WTC11 (cell line): ENCODE measurements around the gene ZNF521. TPM values are rescaled to one million over a fixed set of nuclear protein-coding genes. Genes with fewer than 3 reads are reported as not detected.
A peak's percentile ranks its signal among the peaks of the same experiment; 100 is the strongest.

Source experiments
- ATAC-seq: fragments of 200-7000 bp; cut with Tn5 transposase; 2 replicates; pipeline ENCODE4 v1.10.0; 2021; ENCODE audit warnings: mild to moderate bottlenecking, moderate library complexity
- CTCF ChIA-PET: fragments of 300-600 bp; sonication (Branson Sonifier 250); formaldehyde crosslinking; loops from one replicate; lab custom pipeline; 2021; ENCODE audit warnings: antibody characterized with exemption; lab: Charles Lee
- POLR2A ChIA-PET: fragments of 350-600 bp; sonication (Branson Sonifier 250); formaldehyde crosslinking; loops from one replicate; lab custom pipeline; 2021; ENCODE audit warnings: antibody characterized with exemption; lab: Charles Lee
- DNase-seq: peaks from one replicate; pipeline ENCODE4 v3.0.0; 2021; ENCODE audit warnings: low spot score
- H3K27ac Mint-ChIP-seq: 2 replicates; pipeline ENCODE4 v1.8.0; 2021; ENCODE audit warnings: mixed read lengths
- H3K27me3 Mint-ChIP-seq: 2 replicates; pipeline ENCODE4 v1.8.0; 2021; ENCODE audit warnings: low read depth, mild to moderate bottlenecking, moderate library complexity, mixed read lengths
- H3K36me3 Mint-ChIP-seq: 2 replicates; pipeline ENCODE4 v1.8.0; 2021; ENCODE audit warnings: mixed read lengths
- H3K4me1 Mint-ChIP-seq: 2 replicates; pipeline ENCODE4 v1.8.0; 2022; ENCODE audit warnings: mixed read lengths
- H3K4me3 Mint-ChIP-seq: 2 replicates; pipeline ENCODE4 v1.8.0; 2021; ENCODE audit warnings: mild to moderate bottlenecking, moderate library complexity, mixed read lengths
- H3K9me3 Mint-ChIP-seq: 2 replicates; pipeline ENCODE4 v1.8.0; 2021; ENCODE audit warnings: mixed read lengths
- AR ChIP-seq: fragments of 250-450 bp; sonication (Bioruptor Pico); IDR thresholded peaks from 2 replicates; pipeline ENCODE4 v1.9.0; 2021; ENCODE audit warnings: mild to moderate bottlenecking
- ATF2 ChIP-seq: sonication (generic); formaldehyde crosslinking; IDR thresholded peaks from 2 replicates; pipeline ENCODE4 v1.8.1; 2022; ENCODE audit warnings: low read depth, missing genetic modification reagents, borderline replicate concordance
- ATF3 ChIP-seq: sonication (generic); formaldehyde crosslinking; conservative IDR thresholded peaks from 2 replicates; pipeline ENCODE4 v1.8.1; 2022; ENCODE audit warnings: mild to moderate bottlenecking, missing genetic modification reagents
- CBFB ChIP-seq: sonication (generic); formaldehyde crosslinking; IDR thresholded peaks from 2 replicates; pipeline ENCODE4 v1.8.1; 2022; ENCODE audit warnings: mild to moderate bottlenecking, low read depth, missing genetic modification reagents
- CTCF ChIP-seq: fragments of 200-600 bp; IDR thresholded peaks from 2 replicates; pipeline ENCODE4 v1.8.0; 2022; ENCODE audit warnings: antibody characterized with exemption
- E2F1 ChIP-seq: sonication (generic); formaldehyde crosslinking; IDR thresholded peaks from 2 replicates; pipeline ENCODE4 v1.8.0; 2022; ENCODE audit warnings: mild to moderate bottlenecking, missing genetic modification reagents
- FOXP4 ChIP-seq: sonication (generic); formaldehyde crosslinking; IDR thresholded peaks from 2 replicates; pipeline ENCODE4 v1.8.0; 2022; ENCODE audit warnings: mild to moderate bottlenecking, missing genetic modification reagents
- GABPB1 ChIP-seq: sonication (generic); formaldehyde crosslinking; IDR thresholded peaks from 2 replicates; pipeline ENCODE4 v1.8.1; 2023; ENCODE audit warnings: mild to moderate bottlenecking, missing genetic modification reagents
- HMGXB4 ChIP-seq: sonication (generic); formaldehyde crosslinking; IDR thresholded peaks from 2 replicates; pipeline ENCODE4 v1.8.1; 2023; ENCODE audit warnings: mild to moderate bottlenecking, moderate library complexity, missing genetic modification reagents
- MAX ChIP-seq: sonication (generic); formaldehyde crosslinking; IDR thresholded peaks from 2 replicates; pipeline ENCODE4 v1.8.0; 2022; ENCODE audit warnings: mild to moderate bottlenecking, missing genetic modification reagents
- NFE2L1 ChIP-seq: sonication (generic); formaldehyde crosslinking; IDR thresholded peaks from 2 replicates; pipeline ENCODE4 v1.8.1; 2023; ENCODE audit warnings: missing genetic modification reagents
- NR3C1 ChIP-seq: sonication (generic); formaldehyde crosslinking; conservative IDR thresholded peaks from 2 replicates; pipeline ENCODE4 v1.8.1; 2023; ENCODE audit warnings: low read depth, mild to moderate bottlenecking, missing genetic modification reagents
- PRRX2 ChIP-seq: fragments of 250-450 bp; sonication (Bioruptor Pico); IDR thresholded peaks from 2 replicates; pipeline ENCODE4 v1.8.0; 2021; ENCODE audit warnings: mild to moderate bottlenecking
- TEAD4 ChIP-seq: sonication (generic); formaldehyde crosslinking; IDR thresholded peaks from 2 replicates; pipeline ENCODE4 v1.8.0; 2022; ENCODE audit warnings: mild to moderate bottlenecking, missing genetic modification reagents
- USF1 ChIP-seq: sonication (generic); formaldehyde crosslinking; IDR thresholded peaks from 2 replicates; pipeline ENCODE4 v1.8.0; 2022; ENCODE audit warnings: mild to moderate bottlenecking, missing genetic modification reagents
- USF2 ChIP-seq: sonication (generic); formaldehyde crosslinking; IDR thresholded peaks from 2 replicates; pipeline ENCODE4 v1.8.1; 2023; ENCODE audit warnings: mild to moderate bottlenecking, missing genetic modification reagents, moderate library complexity
- ZNF232 ChIP-seq: sonication (generic); formaldehyde crosslinking; IDR thresholded peaks from 2 replicates; pipeline ENCODE4 v1.8.0; 2022; ENCODE audit warnings: mild to moderate bottlenecking, missing genetic modification reagents
- ZNF263 ChIP-seq: sonication (generic); formaldehyde crosslinking; IDR thresholded peaks from 2 replicates; pipeline ENCODE4 v1.8.1; 2022; ENCODE audit warnings: low read depth, mild to moderate bottlenecking, moderate library complexity, missing genetic modification reagents
- ZNF396 ChIP-seq: fragments of 250-450 bp; sonication (Bioruptor Pico); IDR thresholded peaks from 2 replicates; pipeline ENCODE4 v1.8.0; 2021; ENCODE audit warnings: mild to moderate bottlenecking, moderate library complexity, borderline replicate concordance
- ZNF423 ChIP-seq: fragments of 250-450 bp; sonication (Bioruptor Pico); IDR thresholded peaks from 2 replicates; pipeline ENCODE4 v2.1.2; 2022; ENCODE audit warnings: mild to moderate bottlenecking, moderate library complexity
- ZNF671 ChIP-seq: fragments of 250-450 bp; sonication (Bioruptor Pico); IDR thresholded peaks from 2 replicates; pipeline ENCODE4 v1.8.0; 2021; ENCODE audit warnings: mild to moderate bottlenecking
- total RNA-seq: library from RNA; stranded (reverse); gene quantifications from 3 replicates; pipeline ENCODE4 v1.2.3, GENCODE V29; 2021

ZNF521 gene
- total RNA-seq, 1 experiment from 2014 or later: 15.3 TPM

- Mint-ChIP-seq H3K27me3 (peaks cover 46% of the 10 kb centered on the region), H3K36me3 (no peaks in the 10 kb centered on the region), H3K9me3 (no peaks in the 10 kb centered on the region), H3K4me3 (peak overlapping the region; percentile 97), H3K27ac (no peak overlapping the region; the same call in 1 of the 2 replicates), H3K4me1 (peaks cover 25% of the 10 kb centered on the region)
- ATAC-seq: peak; percentile 14
- peak; percentile 85 for TF ChIP-seq USF1 (CRISPR knock-in tag)
- TF ChIP-seq ATF3: no peak
- no peak for TF ChIP-seq FOXP4 (CRISPR knock-in tag)
- no peak for TF ChIP-seq CTCF
- TF ChIP-seq CBFB (CRISPR knock-in tag): no peak
- no peak for TF ChIP-seq AR (CRISPR knock-in tag)
- no peak for TF ChIP-seq ZNF396
- TF ChIP-seq NFE2L1 (CRISPR knock-in tag): no peak
- TF ChIP-seq NR3C1 (CRISPR knock-in tag): no peak
- TF ChIP-seq GABPB1 (CRISPR knock-in tag): no peak
- peak; percentile 90 for TF ChIP-seq USF2
- no peak for TF ChIP-seq PRRX2 (CRISPR knock-in tag)
- TF ChIP-seq HMGXB4 (CRISPR knock-in tag): 0 out of 2 replicates have a peak, but pooled peaks have one; percentile 24
- TF ChIP-seq ZNF232 (CRISPR knock-in tag): no peak
- no peak for TF ChIP-seq E2F1 (CRISPR knock-in tag)
- 0 out of 2 replicates have a peak, but pooled peaks have one; percentile 33 for TF ChIP-seq TEAD4
- TF ChIP-seq ZNF671: no peak
- TF ChIP-seq ZNF263 (CRISPR knock-in tag): no peak
- no peak for TF ChIP-seq ZNF423 (CRISPR knock-in tag)
- peak; percentile 17; the same call in 1 of the 2 replicates for TF ChIP-seq MAX
- TF ChIP-seq ATF2 (CRISPR knock-in tag): no peak
- CTCF ChIA-PET: no interaction called here
- peak; percentile 46 for DNase-seq
- POLR2A ChIA-PET: interaction anchor here (0.7 kb wide), 1 partner anchor 545 kb away, joined by 5 read pairs; no protein-coding TSS in a partner anchor
Measured at GRCh38 chr18:25349926-25350487, 2.0 kb downstream of the ZNF521 start.
